GM19099 (cell line): ENCODE data around the gene B3GALT6.

Experiments
- POLR2A ChIP-seq: IDR thresholded peaks from 3 replicates; pipeline ENCODE4 v1.6.1; 2011; ENCODE audit warnings: low read depth; ENCODE audit not compliant: insufficient read length; ENCODE audit errors: extremely low read depth

The B3GALT6 gene

DNA sequence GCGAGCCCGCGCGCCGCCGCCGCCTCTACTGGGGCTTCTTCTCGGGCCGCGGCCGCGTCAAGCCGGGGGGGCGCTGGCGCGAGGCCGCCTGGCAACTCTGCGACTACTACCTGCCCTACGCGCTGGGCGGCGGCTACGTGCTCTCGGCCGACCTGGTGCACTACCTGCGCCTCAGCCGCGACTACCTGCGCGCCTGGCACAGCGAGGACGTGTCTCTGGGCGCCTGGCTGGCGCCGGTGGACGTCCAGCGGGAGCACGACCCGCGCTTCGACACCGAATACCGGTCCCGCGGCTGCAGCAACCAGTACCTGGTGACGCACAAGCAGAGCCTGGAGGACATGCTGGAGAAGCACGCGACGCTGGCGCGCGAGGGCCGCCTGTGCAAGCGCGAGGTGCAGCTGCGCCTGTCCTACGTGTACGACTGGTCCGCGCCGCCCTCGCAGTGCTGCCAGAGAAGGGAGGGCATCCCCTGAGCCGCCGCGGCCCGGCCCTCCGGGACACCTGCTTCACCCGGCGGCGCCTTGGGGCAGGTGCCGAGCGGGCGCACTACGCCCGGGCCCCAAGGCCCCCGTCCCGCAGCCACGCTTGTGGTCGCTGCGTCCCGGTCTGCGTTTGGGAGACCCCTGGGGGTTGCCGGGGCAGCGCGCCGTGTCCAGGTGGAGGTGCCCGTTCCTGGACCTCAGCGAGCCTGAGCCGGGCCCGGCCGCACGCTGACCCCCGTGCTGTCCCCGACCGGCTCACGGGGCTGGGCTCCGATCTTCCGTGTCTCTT lies 944 bp downstream of the B3GALT6 start:
- TF ChIP-seq POLR2A = no peak

DNA sequence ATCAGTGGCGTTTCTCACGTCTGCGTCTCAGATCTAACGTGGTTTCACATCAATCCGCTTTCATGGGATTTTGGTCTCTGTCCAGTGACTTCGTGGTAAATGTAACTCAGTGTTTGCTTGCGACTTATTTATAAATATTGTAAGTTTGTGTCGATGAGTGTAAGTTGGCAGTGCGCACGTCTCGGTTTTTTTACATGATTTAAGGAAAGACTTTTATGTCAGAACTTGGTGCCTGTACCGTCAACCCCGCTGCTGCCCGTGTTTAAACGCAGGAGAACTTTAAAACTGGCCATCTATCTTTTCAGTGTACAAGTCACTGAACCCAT lies 1.5 kb downstream of the B3GALT6 start:
- no peak for TF ChIP-seq POLR2A

DNA sequence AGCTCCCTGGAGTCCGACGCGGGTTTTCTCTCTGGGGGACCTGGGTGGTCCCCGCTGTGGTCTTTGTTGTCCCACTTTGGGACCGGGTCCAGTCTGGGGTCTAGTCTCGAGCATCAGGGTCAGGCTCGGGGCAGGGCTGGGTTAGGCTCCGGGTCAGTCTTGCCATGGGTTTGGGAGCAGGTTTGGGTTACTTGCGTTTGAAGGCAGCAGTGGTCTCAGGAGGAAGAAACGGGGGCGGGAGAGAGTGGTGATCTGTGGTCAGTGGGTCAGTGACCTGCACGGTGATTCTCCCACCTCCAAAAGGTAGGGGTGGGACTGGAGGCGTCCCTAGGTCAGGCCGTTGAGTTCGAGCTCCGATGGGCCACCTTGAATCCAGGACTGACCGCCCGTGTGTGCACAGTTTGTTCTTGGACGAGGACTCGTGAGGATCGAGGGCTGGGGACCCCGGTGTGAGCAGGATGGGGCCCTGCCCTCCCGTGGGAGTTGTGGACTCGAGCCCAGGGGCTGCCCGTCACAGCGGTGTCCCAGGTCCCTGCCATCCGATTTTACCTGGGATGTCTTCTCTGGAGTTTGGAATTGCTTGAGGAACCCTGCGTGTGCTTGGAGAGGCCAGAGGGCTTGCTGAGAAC lies 2.3 kb downstream of the B3GALT6 start:
- TF ChIP-seq POLR2A = no peak

DNA sequence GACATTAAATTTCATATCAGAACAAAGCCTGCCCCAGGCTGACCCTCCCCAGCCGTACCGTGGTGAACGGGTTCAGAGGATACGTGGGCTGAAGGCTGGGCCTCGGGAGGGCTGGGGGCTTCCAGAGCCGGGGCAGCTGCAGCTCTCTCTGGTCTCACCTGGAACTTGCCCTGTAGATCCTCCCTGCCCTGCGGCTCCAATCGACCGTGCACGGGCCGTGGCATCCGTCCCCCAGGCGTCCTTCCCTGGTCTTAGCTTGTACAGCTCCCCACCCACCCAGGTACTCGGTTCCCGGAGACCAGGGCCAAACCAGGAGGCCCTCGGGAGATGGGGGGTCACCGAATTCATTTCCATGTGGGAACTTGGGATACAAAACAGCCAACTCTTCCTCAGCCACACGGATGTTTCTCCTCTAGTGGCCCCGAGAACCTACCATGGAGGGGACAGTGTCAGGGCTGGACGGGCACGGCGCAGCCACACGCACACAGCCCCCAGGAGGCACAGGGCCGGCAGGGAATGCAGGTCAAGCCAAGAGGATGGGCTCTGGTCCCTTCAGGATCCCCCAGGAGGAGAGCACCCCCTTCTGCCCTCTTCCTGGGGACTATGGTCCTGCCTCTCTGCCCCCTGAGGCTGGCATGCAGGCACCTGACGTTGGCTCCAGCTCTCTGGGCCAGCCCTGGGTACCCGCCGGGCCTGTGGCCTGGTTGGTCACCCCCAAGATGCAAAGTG lies 3.1 kb downstream of the B3GALT6 start:
- TF ChIP-seq POLR2A = no peak

DNA sequence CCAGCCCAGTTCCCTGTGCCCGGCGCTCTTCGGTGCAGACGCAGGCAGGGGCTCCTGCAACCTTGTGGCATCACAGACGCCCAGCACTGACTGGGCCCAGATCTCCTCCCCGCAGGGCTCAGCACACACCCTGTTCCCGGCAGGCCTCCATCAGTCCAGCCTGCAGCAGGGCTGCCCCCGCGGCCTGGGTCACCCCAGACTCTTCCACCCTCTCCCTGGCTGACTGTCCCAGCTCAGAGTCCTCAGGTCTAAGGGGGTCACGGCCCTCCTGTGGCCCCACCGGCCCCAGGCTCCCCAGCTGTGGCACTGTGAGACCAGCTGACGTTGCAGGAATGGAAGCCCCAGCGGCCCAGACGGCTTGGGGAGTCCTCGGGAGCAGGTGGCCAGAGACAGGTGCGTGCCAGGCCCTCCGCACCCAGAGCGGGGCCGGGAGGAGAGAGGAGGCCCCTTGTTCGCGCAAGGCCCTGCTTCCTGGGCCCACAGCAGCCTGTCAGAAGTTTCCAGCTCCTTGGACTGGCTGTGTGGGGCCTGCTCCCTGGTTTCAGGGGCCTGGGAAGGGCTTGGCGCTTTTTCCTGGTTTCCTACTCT lies 4.2 kb downstream of the B3GALT6 start:
- TF ChIP-seq POLR2A = no peak

DNA sequence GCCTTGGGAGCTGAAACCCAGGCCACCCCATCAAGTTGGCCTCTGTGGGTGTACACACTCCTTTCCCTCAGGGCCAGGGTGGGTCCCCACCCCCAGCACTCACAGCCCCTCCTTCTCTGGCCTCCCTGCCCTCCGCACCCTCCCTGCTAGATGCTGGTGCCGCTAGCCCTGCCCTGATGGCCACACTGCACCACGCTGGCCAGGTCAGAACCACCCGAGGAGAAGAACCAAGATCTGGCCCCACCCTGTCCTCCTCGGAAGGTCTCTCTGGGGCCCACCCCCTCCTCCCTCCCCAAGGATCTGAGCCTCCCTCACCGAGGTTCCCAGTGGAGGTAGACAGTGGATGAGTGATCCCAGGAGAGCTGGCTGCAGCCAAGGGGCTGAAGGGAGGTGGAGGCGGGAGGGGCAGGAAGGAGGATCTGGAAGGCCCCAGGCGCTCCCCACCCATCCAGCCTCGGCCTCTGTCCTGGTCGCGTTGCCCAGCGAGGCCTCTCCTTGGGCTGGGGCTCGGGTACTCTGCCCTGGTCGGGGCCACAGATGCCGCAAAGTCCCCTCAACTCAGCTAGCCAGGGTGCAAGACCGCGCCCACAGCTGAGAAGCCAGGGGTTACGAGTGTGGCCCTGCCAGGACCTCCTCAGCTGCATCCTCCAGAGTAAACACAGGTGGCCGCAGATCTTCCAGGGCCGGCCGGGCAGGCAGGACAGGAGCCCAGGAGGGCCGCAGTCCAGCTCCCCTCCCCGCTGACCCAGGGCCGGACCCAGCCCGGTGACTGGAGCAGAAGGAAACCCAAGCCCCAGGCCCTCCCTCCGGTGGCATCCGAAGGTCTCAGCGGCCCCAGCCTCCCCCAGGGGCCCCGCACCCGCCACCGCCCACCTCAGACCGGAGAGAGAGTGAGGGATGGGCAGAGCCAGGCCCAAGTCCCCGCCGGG lies 5.2 kb downstream of the B3GALT6 start:
- TF ChIP-seq POLR2A = no peak

DNA sequence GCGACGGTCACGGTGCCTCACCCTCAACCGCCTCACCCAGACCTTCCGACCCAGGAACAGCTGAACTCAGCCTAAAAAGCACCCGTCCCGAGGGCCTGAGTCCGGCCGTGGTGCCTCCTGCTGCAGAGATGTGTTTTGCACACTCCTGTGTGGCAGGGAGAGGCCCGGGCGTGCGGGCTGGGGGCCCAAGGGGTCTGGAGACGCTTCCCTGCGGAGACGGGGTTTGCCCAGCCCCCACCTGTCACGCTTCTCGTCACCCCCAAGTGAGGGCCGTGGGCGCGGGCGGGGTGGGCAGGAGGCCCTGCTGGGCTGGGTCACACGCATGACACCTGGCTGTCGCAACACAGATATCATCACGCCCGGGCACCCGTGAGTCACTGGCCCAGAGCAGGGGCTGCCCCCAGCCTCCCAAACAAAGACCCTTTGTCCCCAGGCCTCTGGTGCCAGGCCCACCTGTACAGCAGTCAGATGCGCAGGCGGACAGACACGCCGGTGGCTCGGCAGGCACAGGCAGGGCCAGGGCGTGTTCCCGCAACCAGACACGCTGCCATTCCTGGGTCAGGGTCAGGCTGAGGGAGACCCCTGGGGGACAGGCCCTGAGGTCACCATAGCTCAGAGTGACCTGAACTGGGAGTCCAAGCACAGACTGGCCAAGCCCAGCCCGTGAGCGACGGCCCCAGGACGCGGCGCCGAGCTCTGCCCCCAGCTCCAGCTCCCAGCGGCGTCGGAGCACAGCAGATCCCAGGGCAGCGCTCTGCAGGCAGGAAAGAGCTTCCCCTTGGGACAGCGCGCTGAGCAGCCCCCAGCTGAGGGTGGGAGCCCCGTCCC lies 6.1 kb downstream of the B3GALT6 start:
- TF ChIP-seq POLR2A = no peak

DNA sequence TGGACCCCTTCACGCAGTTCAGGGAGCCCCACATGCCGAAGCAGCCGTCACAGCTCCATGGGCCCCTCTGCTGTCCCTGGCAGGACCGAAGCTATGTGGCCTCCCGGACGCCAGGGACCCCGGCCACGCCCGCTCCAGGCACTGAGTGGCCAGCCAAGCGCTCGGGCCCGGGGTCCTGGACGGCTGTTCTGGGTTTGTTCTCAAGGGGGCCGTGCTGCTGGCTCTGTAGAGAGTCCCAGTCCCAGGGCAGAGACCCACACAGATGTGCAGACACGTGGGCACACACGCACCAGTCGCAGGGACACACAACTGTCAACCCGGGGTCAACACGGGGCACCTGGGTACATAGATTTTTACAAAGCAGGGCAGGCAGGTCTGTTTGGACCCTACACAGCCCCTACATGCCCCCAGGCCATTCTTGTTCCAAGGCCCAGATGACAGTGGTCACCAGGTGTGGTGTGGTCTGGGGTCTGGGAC lies 6.7 kb downstream of the B3GALT6 start:
- TF ChIP-seq POLR2A = no peak

DNA sequence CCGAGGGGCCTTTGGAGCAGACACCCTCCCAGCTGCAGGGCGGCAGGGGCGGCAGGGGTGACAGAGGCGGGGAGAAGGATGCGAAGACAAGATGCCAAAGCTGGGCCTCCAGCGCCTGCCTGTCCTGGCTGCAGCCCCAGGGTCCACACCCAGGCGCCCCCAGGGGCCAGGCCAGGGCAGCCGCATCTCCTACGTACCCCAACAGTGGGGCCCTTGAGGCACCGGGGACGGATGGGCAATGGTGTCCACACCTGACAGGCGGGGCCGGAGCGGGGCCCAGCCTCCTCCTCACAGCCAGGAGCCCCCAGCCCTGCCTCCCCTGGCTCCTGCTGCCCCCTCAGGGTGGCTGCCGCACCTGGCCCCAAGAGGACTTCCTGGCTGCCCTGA lies 7.2 kb downstream of the B3GALT6 start:
- no peak for TF ChIP-seq POLR2A

DNA sequence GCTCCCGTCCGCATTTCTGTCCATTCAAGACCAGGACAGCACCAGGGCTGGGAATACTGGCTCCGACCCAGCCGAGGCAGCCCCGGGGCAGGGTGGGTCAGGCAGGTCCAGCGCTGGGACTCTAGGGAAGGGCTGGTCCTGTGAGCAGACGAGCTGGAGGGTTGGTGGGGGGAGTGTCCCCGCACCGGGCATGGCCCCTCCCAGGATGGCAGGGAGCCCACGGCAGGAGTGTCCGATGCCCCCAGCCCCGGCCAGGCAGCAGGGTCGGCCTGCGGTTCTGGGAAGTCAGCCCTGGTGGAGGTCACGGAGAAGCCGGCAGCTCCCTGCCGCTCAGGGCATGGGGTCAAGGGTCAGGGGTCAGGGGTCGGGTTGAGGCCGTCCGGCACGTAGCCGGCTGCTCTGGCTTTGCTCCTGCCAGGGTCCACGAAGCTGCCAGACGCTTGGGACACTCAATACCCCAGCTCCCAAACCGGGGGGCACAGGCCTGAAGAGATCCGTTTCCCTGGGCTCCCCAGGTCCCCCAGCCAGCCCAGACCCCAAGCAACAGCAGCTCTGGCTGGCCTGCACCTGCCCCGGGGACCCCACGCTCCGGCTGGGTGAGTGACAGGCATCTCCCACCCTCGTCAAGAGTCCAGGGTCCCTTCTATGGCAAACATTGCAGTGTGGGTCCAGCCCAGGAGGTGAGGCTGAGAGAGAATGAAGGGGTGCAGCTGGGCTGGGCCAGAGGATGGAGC lies 7.7 kb downstream of the B3GALT6 start:
- no peak for TF ChIP-seq POLR2A

DNA sequence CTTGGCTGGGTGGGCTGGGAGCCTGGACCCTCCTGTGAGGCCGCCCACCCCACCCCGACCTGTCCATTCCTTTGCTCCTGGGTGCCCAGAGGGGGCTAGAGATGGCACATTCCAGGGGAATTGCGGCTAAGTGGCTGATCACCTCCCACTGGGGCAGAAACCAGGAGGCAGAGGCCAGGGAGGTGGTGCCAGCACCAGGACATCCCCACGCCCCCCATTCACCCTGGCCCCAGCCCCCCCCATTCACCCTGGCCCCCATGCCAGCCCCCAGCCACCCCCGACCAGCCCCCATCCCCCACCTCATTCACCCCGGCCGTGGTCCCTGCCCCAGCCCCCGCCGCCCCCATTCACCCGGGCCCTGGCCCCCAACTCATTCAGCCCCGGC lies 8.3 kb downstream of the B3GALT6 start:
- no peak for TF ChIP-seq POLR2A

DNA sequence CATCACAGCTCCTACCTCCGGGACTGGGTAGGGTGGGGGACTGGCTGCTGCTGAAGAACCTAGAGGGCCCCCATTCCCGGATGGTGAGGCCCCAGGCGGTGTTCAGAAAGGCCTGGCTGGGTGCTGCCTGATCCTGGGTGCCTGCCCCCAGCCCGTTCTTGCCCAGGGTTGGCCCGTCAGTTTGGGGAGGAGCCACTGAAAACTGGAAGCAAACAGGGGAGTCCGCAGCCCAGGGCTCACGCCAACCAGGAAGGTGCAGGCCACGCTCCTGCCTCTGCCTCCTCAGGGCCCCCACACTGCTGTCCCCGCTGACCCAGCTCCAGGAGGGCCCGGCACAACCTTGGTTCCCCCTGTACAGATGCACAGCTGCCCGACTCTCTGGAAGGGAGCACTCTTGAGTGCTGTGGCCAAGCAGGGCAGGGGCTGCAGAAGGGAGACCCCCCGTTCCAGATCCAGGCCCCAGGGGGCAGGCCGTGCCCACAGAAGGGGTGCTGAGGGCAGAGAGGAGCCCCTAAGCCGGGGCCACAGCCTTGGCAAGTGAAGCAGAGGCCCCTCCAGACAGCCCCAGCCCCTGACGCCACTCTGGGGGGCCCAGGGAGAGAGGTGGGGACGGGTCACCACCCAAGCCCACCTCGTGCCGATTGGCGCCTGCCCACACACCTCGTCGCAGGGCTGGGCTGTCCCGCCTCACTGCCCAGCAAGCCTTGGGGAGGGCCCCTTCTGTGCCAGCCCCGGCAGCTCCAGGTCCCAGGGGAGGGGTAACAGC lies 9.0 kb downstream of the B3GALT6 start:
- TF ChIP-seq POLR2A = no peak
